ENCODE results near the gene CABLES1.

The CABLES1 gene

GRCh38 chr18:23154030-23154429 is 18.7 kb downstream of the CABLES1 start:
- Histone ChIP-seq H4K20me1 (ENCODE audit: insufficient read depth, low read length) (no peaks in the 10 kb centered on the region), H2AFZ (ENCODE audit: low read length) (no peak overlapping the region), H3K36me3 (ENCODE audit: insufficient read depth, low read length) (no peaks in the 10 kb centered on the region), H3K79me2 (ENCODE audit: insufficient read depth, low read length) (no peaks in the 10 kb centered on the region), H3K4me2 (ENCODE audit: low read length) (no peak overlapping the region), H3K4me3 (ENCODE audit: low read depth, low read length, poor library complexity, severe bottlenecking) (no peak overlapping the region), H3K27me3 (ENCODE audit: insufficient read depth, low read length) (no peaks in the 10 kb centered on the region), H3K9me3 (ENCODE audit: low read length) (no peaks in the 10 kb centered on the region), H3F3A (ENCODE audit: insufficient read depth, low read length) (no peaks in the 10 kb centered on the region), H3K27ac (ENCODE audit: low read depth, low read length, poor library complexity, severe bottlenecking) (no peak overlapping the region), H3K9ac (ENCODE audit: low read length) (no peak overlapping the region), H3K4me1 (ENCODE audit: insufficient read depth, low read length, severe bottlenecking) (peaks cover 5% of the 10 kb centered on the region), H3K9me2 (ENCODE audit: low read depth, low read length) (no peaks in the 10 kb centered on the region)
- TF ChIP-seq, protein P1, sequence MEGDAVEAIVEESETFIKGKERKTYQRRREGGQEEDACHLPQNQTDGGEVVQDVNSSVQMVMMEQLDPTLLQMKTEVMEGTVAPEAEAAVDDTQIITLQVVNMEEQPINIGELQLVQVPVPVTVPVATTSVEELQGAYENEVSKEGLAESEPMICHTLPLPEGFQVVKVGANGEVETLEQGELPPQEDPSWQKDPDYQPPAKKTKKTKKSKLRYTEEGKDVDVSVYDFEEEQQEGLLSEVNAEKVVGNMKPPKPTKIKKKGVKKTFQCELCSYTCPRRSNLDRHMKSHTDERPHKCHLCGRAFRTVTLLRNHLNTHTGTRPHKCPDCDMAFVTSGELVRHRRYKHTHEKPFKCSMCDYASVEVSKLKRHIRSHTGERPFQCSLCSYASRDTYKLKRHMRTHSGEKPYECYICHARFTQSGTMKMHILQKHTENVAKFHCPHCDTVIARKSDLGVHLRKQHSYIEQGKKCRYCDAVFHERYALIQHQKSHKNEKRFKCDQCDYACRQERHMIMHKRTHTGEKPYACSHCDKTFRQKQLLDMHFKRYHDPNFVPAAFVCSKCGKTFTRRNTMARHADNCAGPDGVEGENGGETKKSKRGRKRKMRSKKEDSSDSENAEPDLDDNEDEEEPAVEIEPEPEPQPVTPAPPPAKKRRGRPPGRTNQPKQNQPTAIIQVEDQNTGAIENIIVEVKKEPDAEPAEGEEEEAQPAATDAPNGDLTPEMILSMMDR (IDR thresholded peaks at IDR 0.05; ENCODE audit: low read length), result no peak
- TF ChIP-seq EZH2 (IDR thresholded peaks at IDR 0.05; ENCODE audit: borderline replicate concordance, low read length), result no peak

DNA sequence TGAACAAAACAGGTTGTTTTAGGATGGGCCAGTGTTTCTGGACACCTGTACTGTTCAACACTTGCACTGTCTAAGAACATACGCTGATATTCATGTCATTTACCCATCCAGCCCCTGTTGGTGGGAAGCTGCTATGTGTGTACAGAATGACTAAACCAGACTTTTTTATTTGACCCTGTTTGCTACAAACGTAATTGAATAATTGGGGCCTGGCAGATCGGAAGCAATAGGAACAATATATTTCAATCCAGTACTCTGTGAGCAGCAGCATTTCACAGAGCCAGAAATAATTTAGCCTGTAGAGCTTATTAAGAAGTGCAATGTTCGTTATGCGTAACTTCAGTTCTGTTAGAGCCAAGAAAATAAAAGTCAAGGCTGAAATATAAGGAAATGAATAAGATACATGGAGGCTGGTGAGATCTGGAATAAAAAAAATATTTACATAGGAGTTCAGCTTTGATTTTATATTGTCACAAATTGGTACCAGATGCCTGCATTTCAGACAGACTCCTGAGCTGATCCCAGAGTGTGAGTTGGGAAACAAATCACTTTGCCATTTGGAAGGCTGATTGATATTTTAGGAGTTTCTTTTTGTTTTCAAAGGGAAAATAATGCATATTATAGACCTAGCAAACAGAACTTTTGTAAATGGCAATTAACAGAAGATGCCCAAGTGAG is 19.7 kb downstream of the CABLES1 start:
- Histone ChIP-seq H3K4me3 (ENCODE audit: low read depth, low read length, poor library complexity, severe bottlenecking) (no peak overlapping the region), H3K27me3 (ENCODE audit: insufficient read depth, low read length) (no peaks in the 10 kb centered on the region), H3K27ac (ENCODE audit: low read depth, low read length, poor library complexity, severe bottlenecking) (no peak overlapping the region), H3K9me2 (ENCODE audit: low read depth, low read length) (no peaks in the 10 kb centered on the region), H3K9me3 (ENCODE audit: low read length) (no peaks in the 10 kb centered on the region), H3K36me3 (ENCODE audit: insufficient read depth, low read length) (no peaks in the 10 kb centered on the region), H3K4me1 (ENCODE audit: insufficient read depth, low read length, severe bottlenecking) (peaks cover 5% of the 10 kb centered on the region), H3K4me2 (ENCODE audit: low read length) (no peak overlapping the region), H2AFZ (ENCODE audit: low read length) (no peak overlapping the region), H3K9ac (ENCODE audit: low read length) (no peak overlapping the region), H3K79me2 (ENCODE audit: insufficient read depth, low read length) (no peaks in the 10 kb centered on the region), H3F3A (ENCODE audit: insufficient read depth, low read length) (no peaks in the 10 kb centered on the region), H4K20me1 (ENCODE audit: insufficient read depth, low read length) (no peaks in the 10 kb centered on the region)
- no peak for TF ChIP-seq EZH2 (IDR thresholded peaks at IDR 0.05; ENCODE audit: borderline replicate concordance, low read length)
- TF ChIP-seq, protein P1 (IDR thresholded peaks at IDR 0.05; ENCODE audit: low read length), result no peak

GRCh38 chr18:23155537-23155936 is 20.3 kb downstream of the CABLES1 start:
- no peak overlapping the region for H3K9ac ChIP-seq (ENCODE audit: low read length)
- peaks cover 5% of the 10 kb centered on the region for H3K4me1 ChIP-seq (ENCODE audit: insufficient read depth, low read length, severe bottlenecking)
- no peak overlapping the region for H3K4me2 ChIP-seq (ENCODE audit: low read length)
- H3K27ac ChIP-seq (ENCODE audit: low read depth, low read length, poor library complexity, severe bottlenecking), result no peak overlapping the region
- no peak overlapping the region for H2AFZ ChIP-seq (ENCODE audit: low read length)
- H3K9me2 ChIP-seq (ENCODE audit: low read depth, low read length), result no peaks in the 10 kb centered on the region
- H3K9me3 ChIP-seq (ENCODE audit: low read length), result no peaks in the 10 kb centered on the region
- no peak overlapping the region for H3K4me3 ChIP-seq (ENCODE audit: low read depth, low read length, poor library complexity, severe bottlenecking)
- no peaks in the 10 kb centered on the region for H3K27me3 ChIP-seq (ENCODE audit: insufficient read depth, low read length)
- no peaks in the 10 kb centered on the region for H4K20me1 ChIP-seq (ENCODE audit: insufficient read depth, low read length)
- TF ChIP-seq, protein P1 (IDR thresholded peaks at IDR 0.05; ENCODE audit: low read length), result no peak
- TF ChIP-seq EZH2 (IDR thresholded peaks at IDR 0.05; ENCODE audit: borderline replicate concordance, low read length), result no peak
- no peaks in the 10 kb centered on the region for H3K79me2 ChIP-seq (ENCODE audit: insufficient read depth, low read length)
- H3F3A ChIP-seq (ENCODE audit: insufficient read depth, low read length), result no peaks in the 10 kb centered on the region
- H3K36me3 ChIP-seq (ENCODE audit: insufficient read depth, low read length), result no peaks in the 10 kb centered on the region

Data from OCI-LY1 (cell line).